Transverse colon (tissue), 4 donors: ENCODE measurements around the gene PMM1. TPM values are rescaled to one million over a fixed set of nuclear protein-coding genes. Genes with fewer than 3 reads are reported as not detected.

Experiments used
- DNase-seq: peaks from one replicate; pipeline ENCODE4 v3.0.0-alpha.2; 2019
- H3K27ac ChIP-seq, 4 donors: fragments of 200-600 bp; sonication (generic); 2 replicates each; pipeline ENCODE4 v1.5.1; 2016 to 2018; ENCODE audit warnings: inconsistent platforms in 4 of 4
- H3K27me3 ChIP-seq: fragments of 200-600 bp; sonication (generic); 2 replicates; pipeline ENCODE4 v1.5.1; 2017; ENCODE audit warnings: inconsistent platforms
- H3K36me3 ChIP-seq, 4 donors: fragments of 200-600 bp; sonication (generic); 2 replicates each; pipeline ENCODE4 v1.5.1; 2017 to 2019; ENCODE audit warnings: inconsistent platforms in 4 of 4
- H3K4me1 ChIP-seq, 4 donors: fragments of 200-600 bp; sonication (generic); 2 replicates each; pipeline ENCODE4 v1.5.1; 2017 to 2020; ENCODE audit warnings: inconsistent platforms in 4 of 4
- H3K4me3 ChIP-seq, 4 donors: fragments of 200-600 bp; sonication (generic); 1 replicate in 1 of 4; 2 replicates in 3 of 4; pipeline versions ENCODE4 v1.5.1 to v1.6.1; 2017 to 2019; ENCODE audit warnings: inconsistent platforms in 4 of 4
- H3K9me3 ChIP-seq, 2 donors: fragments of 200-600 bp; sonication (generic); 2 replicates each; pipeline ENCODE4 v1.5.1; 2017 to 2019; ENCODE audit warnings: inconsistent platforms in 2 of 2
- CTCF ChIP-seq, 5 experiments: fragments of 200-600 bp in 3 of 5; fragments of 450-650 bp in 2 of 5; sonication (generic) in 3 of 5; IDR thresholded peaks; 1 replicate in 2 of 5; 2 replicates in 3 of 5; pipeline ENCODE4 v1.5.1; 2016 to 2017; ENCODE audit warnings: antibody characterized with exemption in 5 of 5, inconsistent platforms in 3 of 5, mild to moderate bottlenecking in 2 of 5, moderate library complexity in 1 of 5
- EP300 ChIP-seq: sonication (generic); formaldehyde crosslinking; IDR thresholded peaks from one replicate; pipeline ENCODE4 v1.6.1; 2017; ENCODE audit warnings: antibody characterized with exemption, low read depth
- POLR2A ChIP-seq: fragments of 450-650 bp; IDR thresholded peaks from one replicate; pipeline ENCODE4 v1.6.1; 2016; ENCODE audit warnings: antibody characterized with exemption, mild to moderate bottlenecking, moderate library complexity
- POLR2AphosphoS5 ChIP-seq, 3 donors: sonication (generic); formaldehyde crosslinking; IDR thresholded peaks; one replicate each; pipeline ENCODE4 v1.6.1; 2016; ENCODE audit warnings: antibody characterized with exemption in 3 of 3
- WGBS, 2 donors: methylation state at CpG; one replicate each; pipeline ENCODE4 v1.1.5; 2018; ENCODE audit warnings: low coverage in 1 of 2; 5-methylcytosine and 5-hydroxymethylcytosine counted together
- in situ Hi-C, 4 donors: fragments of 200-750 bp; cut with MboI; loops; one replicate each; pipeline versions ENCODE4 v1.15.0 to v1.15.1; 2017; ENCODE audit warnings: low sequenced_read_pairs in 3 of 4, low pct_ligation_motif_present in 1 of 4, low pct_unique_long_range_greater_than_20kb in 1 of 4
- intact Hi-C: fragments of 100-400 bp; cut with DNase I; formaldehyde crosslinking; loops from one replicate; pipeline ENCODE4 v1.15.1; 2023; ENCODE audit warnings: low total_unique reads
- total RNA-seq, 4 donors: library from RNA; depleted of rRNA; stranded (reverse); fragments of >200 nt; gene quantifications; one replicate each; pipeline ENCODE4 v1.1.0, GENCODE V29; 2016

The PMM1 gene
- total RNA-seq, 4 donors from 2014 or later = 104 to 262 (median 128) TPM

GRCh38 chr22:41608386-41608785, 18.7 kb upstream of the PMM1 start:
- Histone ChIP-seq H3K27me3 (no peaks in the 10 kb centered on the region), H3K4me3 (no peak overlapping the region), H3K27ac (no peak overlapping the region), H3K36me3 (peaks cover 0 to 19% (median 2%) of the 10 kb centered on the region in 4 donors), H3K4me1 (no peaks in the 10 kb centered on the region), H3K9me3 (no peaks in the 10 kb centered on the region)
- 94 to 97% methylated on average over 3 of the region's 3 CpGs for WGBS, 2 donors
- in situ Hi-C loops = no loop called here
- intact Hi-C loops = no loop called here
- TF ChIP-seq POLR2A (no peak), CTCF (IDR thresholded peaks at IDR 0.05) (no peak), EP300 (no peak), POLR2AphosphoS5 (IDR thresholded peaks at IDR 0.05) (no peak)
- no peak for DNase-seq

- no peaks in the 10 kb centered on the region for H3K9me3 ChIP-seq
- H3K4me3 ChIP-seq = no peak overlapping the region
- H3K36me3 ChIP-seq = peaks cover 0 to 23% (median 2%) of the 10 kb centered on the region in 4 donors
- intact Hi-C loops (no loop called here), in situ Hi-C loops (no loop called here)
- H3K27ac ChIP-seq = no peak overlapping the region
- H3K27me3 ChIP-seq = no peaks in the 10 kb centered on the region
- TF ChIP-seq POLR2AphosphoS5 (IDR thresholded peaks at IDR 0.05) = no peak
- TF ChIP-seq EP300 = no peak
- no peak for TF ChIP-seq POLR2A
- no peak for TF ChIP-seq CTCF (IDR thresholded peaks at IDR 0.05)
- no peak for DNase-seq
- 72 to 78% methylated on average over 4 of the region's 4 CpGs for WGBS, 2 donors
- H3K4me1 ChIP-seq = no peaks in the 10 kb centered on the region
These were observed 14.3 kb upstream of the PMM1 start for GRCh38 chr22:41603873-41604332.

DNA sequence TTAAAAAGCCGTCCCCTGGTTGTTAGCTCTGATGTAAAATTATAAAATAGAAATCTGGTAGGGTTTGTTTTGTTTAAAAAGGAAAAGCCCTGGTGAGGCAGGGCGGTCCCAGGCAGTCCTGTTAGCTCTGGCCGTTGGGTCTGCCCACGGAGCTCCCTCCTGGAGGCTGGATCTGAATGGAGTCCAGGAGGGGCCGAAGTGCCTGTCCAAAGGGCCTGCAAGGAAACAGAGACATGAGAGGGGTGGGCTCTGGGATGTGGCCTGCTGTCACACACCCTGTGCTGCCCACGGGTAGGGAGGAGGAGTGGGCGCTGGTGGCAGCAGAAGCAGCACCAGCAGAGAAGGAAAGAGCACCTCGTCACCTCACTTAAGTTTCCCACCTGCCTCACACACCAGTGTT, 11.3 kb upstream of the PMM1 start:
- H3K27ac ChIP-seq = no peak overlapping the region
- H3K4me3 ChIP-seq = no peak overlapping the region
- intact Hi-C loops = no loop called here
- WGBS, 2 donors = 90% methylated on average over 8 of the region's 8 CpGs; no CpG with 5 or more reads in 1 of the 2 donors
- H3K36me3 ChIP-seq = peaks cover 0 to 18% (median 0%) of the 10 kb centered on the region in 4 donors
- no peaks in the 10 kb centered on the region for H3K9me3 ChIP-seq
- H3K27me3 ChIP-seq = no peaks in the 10 kb centered on the region
- no peak for DNase-seq
- TF ChIP-seq EP300 (no peak), POLR2A (no peak), POLR2AphosphoS5 (IDR thresholded peaks at IDR 0.05) (no peak)
- in situ Hi-C loops = no loop called here
- peaks cover 0 to 8% (median 0%) of the 10 kb centered on the region in 4 donors for H3K4me1 ChIP-seq

DNA sequence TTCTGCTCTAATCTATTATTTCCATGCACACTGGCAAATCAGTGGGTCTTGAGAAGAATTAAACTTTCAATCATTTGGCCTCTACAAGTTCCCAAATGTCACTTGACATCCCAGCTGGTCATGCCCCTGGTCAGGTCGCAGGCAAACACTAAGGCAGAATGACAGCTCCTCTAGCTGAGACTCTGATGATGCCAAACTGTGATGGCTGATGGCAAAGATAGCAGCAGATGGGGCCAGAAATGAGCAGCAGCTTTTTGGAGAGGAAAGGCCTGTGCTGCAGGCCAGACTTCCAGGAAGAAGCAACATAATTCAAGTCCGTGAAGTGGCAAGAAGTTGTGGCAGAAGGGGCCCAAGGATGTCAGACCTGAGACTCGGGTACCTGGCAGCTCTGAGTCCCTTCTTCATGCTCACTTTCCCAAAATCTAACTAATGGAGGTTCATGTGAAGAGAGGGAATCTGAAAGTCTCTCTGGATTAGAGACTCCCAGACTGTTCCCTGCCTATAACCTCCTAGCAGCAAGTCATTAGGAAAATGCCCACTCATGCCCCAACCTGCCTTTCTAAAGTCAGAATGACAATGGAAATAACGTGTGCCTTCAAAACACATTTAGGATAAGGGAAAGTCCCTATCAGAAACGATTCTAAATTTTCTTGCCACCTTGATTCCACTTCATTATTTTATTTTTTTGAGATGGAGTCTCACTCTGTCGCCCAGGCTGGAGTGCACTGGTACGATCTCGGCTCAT, 9.4 kb upstream of the PMM1 start:
- in situ Hi-C loops = no loop called here
- peaks cover 0 to 4% (median 0%) of the 10 kb centered on the region in 4 donors for H3K36me3 ChIP-seq
- WGBS, 2 donors = 80 to 87% methylated on average over 2 to 8 of the region's 8 CpGs

More for the DNA sequence above, 9.4 kb upstream of the PMM1 start:
- no peaks in the 10 kb centered on the region for H3K27me3 ChIP-seq
- H3K9me3 ChIP-seq = no peaks in the 10 kb centered on the region
- H3K27ac ChIP-seq = no peak overlapping the region
- TF ChIP-seq EP300 = no peak
- no peak for TF ChIP-seq CTCF (IDR thresholded peaks at IDR 0.05)
- TF ChIP-seq POLR2A = no peak
- no peak for TF ChIP-seq POLR2AphosphoS5 (IDR thresholded peaks at IDR 0.05)
- peaks cover 0 to 8% (median 0%) of the 10 kb centered on the region in 4 donors for H3K4me1 ChIP-seq
- intact Hi-C loops = no loop called here
- DNase-seq = no peak
- H3K4me3 ChIP-seq = no peak overlapping the region
